GM11168 (cell line): ENCODE results near the gene COL12A1.
"Not testable (repeated sequence)": the region's sequence is repeated elsewhere in the genome, so short reads cannot be mapped to it uniquely, and the experiment has no call there.

Experiments used
- in situ Hi-C: fragments of 300-500 bp; cut with MboI; formaldehyde crosslinking; loops from one replicate; pipeline ENCODE4 v1.12.0; 2022; ENCODE audit warnings: low sequenced_read_pairs; ENCODE audit not compliant: unreplicated experiment

COL12A1 gene

DNA sequence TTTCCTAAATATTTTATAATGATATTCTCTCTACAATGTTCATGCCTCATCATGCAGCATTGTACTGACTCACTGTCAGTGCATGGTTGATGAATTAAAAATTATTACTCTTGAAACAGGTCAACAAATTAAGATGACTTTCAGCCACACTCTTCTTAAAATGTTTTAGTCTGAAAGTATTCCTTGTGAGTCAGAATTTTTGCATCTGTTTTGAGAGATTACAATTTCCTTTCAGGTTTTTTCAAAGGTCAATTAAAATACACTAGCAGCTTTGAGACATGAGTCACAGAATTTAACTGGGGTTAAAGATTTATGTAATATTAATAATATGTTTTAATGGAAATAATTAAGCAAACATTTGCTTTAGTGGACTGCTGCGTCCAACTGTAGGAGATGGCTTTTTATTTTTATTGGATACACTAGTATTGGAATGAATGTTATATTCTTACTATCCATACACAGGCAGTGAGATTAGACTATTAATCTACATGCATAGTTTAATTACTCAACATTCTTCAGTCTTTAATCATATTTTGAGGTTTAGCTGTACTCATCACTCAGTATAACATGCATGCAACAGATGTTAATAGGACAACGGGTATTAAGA, 9.7 kb downstream of the COL12A1 start:
- in situ Hi-C loops: no loop called here

DNA sequence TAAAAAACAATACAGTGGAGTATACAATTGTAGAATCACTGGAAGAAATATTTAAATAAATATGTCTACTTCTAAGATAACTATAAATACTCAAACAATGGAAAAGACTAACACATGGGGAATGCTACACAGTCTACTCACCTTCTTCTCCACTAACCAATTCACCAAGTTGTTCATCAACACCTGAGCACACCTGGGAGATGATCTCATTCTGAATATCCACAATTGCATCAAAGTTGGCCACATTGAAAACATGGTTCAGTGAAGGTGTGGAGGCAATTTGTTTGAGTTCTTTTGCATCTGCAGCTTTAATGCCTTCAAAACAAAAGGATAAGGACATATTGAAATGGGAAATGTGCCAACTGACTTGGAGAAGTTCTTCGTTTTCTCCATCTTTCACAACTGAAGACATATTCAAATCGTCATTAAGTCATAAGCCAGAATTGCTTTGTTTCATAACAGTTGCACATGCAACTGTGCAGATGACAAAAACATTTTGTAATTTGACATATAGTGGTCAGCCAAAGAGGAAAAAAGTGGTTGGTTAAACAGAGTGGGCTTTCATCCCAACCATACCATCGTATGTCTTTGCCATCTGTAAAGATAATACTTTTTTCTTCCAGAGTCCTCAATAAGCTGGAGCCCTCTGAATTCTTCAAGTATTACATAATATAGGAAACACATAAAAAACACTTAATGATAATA, 17.5 kb downstream of the COL12A1 start:
- in situ Hi-C loops: no loop called here

DNA sequence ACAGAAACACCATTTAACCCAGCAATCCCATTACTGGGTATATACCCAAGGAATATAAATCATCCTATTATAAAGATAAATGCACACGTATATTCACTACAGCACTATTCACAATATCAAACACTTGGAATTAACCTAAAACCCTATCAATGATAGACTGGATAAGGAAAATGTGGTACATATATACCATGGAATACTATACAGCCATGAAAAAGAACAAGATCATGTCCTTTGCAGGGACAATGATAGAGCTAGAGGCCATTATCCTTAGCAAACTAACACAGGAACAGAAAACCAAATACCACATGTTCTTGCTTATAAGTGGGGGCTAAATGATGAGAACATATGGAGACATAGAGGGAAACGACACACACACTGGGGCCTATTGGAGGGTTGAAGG, 19.3 kb downstream of the COL12A1 start:
- in situ Hi-C loops: not testable (repeated sequence)

DNA sequence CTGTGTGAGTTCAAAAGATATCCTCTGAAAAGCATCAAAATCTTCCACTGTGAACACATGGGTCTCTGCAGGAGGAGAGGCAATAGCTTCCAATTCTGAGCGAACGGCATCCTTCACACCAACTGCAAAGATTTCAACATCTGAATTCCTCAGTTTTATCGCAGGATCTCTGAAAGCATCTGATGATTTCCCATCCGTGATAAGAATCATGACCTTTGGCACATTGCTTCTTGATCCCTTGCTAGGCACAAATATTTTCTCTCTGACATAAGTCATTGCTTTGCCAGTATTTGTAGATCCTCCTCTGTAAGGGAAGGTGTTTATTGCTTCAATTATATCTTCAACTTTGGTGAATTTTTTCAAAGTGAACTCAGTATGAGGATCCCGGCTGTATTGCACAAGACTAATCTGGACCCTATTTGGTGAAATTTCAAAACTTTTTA, 22.7 kb downstream of the COL12A1 start:
- in situ Hi-C loops: no loop called here

DNA sequence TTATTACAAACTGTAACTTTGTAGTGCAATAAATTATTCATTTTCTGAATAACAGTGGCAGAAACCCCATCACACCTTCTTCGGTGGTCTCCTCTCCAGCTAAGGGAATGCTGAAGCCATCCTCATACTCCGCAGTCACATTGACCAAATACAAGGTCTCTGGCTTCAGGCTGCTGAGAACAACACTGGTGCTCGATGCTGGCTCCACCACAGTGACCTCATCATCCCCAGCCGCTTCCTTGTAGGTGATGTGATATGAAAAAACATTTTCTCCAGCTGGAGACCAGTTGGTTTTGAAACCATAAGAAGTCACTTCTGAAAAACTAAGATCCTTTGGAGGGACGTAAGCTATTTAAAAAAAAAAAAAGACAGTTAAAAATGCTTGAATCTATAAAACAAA, 25.0 kb downstream of the COL12A1 start:
- in situ Hi-C loops: no loop called here

DNA sequence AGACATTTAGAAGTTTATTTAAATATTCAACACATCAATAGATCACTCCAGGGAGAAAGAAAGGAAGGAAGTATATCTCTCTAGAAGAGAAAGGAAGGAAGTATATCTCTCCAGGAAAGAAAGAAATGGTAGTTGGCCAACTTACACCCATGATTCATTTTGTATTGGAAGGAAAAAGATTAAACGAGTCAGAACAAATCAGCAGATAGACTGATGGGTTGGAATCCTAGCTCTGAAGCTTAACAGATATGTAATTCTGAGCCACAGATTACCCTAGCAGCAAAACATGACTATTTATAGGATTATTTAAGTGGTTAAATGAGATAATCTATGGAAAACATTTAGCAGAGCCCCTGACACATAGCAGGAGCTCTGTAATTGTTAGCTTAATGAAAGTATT, 27.1 kb downstream of the COL12A1 start:
- in situ Hi-C loops: no loop called here

DNA sequence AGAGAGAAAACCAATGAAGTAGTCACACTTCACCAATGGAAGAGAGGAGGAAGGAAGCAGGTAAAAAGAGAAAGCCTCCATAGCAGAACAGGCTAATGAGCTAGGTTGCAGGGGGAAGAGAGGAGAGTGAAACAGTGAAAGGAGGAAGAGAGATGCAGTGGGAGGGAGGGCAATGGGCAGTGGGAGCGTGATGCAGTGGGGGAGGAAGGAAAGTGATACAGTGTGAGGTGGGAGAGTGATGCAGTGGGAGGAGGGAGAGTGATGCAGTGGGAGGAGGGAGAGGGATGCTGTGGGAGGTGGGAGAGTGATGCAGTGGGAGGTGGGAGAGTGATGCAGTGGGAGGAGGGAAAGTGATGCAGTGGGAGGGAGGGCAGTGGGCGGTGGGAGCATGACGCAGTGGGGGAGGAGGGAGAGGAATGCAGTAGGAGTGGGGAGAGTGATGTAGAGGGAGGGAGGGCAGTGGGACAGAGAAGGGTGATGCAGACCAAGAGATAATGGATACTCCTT, 29.7 kb downstream of the COL12A1 start:
- in situ Hi-C loops: no loop called here

DNA sequence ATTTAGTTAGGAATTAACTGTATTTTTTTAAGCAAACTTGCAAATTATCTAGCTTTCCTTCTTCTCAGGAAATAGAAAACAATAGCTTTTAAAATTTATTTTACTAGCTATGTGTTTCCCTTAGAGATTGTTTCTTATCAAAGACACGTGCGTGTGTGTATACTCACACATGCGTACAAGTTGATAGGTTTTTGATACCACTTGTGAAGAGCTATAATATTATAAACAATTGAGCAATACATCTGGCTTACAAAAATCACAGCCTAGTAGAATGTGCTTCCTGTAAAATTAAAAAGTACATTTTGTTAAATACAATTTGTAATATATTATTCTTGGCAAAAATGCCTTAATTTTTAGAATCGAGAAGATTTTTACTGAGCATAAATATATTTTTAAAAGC, 33.9 kb downstream of the COL12A1 start:
- in situ Hi-C loops: no loop called here

DNA sequence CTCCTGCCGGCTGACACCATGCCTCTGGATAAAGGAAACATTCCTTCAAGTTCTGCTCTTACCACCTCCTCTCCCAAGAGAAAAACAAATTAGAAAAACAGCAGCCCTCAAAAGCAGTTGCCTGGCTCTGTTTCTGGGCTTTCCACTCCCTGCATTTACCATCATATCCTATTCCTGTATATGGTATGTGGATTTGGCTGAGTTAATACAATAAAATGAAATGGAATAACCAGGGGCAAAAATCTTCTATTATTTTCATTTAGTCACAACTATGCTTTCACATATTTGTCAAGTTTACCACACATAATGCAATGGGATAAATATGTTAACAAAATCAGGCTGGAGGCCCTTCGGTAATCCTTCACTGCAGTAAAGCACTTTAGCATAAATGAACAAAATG, 34.3 kb downstream of the COL12A1 start:
- in situ Hi-C loops: no loop called here

DNA sequence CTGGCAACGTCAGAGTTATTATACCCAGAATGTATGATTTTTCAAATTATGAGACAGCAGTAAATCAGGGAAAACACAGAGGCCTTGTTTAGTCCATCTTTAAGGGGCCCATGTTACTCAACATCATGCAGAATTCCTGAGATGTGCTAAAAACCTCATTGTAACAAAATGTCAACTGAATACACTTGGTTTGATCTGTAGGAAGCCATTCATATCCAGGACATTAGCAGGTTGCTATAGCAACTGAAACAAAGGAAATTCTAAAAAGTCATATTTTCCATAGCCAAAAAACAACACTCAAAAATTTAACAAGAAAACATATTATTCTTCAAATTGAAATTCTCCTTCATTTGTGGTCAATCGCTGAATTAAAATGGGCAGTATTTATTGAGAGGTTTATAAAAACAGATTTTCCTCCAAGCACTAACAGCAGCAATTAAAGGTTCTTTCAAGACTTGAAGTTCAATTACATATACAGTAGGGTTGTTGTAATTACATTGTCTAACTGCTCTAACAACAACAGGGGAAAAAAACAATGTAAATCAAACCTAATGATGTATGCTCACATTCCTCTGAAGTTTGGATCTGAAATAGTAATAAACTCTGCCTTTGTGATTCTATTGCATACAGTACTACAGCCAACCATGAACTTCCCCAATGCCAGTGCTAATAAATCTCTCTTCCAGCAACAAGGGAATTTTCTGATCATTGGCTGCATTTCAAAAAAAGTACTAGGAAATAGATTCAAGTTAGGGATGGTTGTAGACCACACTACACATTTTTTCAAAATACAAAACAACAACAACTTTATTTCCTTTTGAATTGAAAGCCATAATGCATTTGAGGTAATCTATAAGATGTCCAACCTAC, 34.9 kb downstream of the COL12A1 start:
- in situ Hi-C loops: no loop called here

DNA sequence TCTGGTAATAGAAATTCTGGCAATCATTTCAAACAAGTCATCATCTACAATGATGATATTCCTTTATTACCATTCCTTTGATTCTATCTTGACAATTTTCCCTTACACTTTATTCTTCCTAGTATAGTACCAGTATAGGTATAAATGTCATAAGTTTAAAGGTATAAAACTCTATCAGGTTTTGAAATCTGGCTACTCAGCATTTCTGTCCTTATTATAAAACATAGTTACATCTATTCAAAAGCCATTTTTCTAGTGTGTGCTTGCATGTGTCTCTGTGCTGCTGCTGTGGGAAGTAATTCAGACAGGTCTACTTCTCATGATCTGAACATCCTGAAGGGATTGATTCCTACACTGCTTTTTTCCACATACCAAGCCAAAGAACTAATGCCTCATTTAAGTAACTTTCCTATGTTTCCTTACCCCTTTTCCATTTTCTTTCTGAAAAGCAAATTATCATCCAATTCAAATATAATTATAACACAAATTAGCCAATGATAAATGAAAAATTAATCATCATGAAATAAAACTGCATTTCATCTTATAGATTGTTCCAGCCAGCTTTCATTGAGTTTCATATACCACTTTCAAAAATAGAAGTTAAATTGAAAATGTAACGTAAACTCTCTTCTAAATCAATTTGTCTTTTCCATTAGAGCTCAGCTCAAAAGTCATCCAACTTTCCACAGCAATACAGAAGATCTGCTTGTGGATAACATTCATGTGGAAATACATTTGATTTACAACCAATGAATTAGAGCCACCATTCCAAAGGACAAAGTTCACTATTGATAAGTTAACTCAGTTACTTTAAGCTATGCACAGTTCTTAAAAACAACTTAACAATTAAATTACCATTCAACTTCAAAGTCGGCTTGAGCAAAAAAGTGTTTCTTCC, 35.9 kb downstream of the COL12A1 start:
- in situ Hi-C loops: no loop called here

DNA sequence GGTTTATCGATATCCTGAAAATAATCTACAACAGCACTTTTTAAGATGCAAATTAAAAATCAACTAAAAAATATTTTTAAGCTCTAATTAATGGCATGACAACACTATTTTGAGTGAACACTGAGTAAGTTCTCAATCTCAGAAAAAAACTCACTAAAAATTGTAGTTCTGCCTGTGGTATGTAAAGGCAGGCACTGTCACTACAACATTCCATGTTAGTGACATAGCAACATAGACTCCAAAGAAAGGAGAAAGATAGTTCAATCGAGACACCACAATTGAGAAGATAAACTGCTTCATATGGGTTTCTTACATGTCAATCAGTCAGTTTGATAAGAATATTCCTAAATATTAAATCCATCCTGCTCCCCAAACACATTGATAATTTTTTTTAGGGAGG, 38.0 kb downstream of the COL12A1 start:
- in situ Hi-C loops: no loop called here

DNA sequence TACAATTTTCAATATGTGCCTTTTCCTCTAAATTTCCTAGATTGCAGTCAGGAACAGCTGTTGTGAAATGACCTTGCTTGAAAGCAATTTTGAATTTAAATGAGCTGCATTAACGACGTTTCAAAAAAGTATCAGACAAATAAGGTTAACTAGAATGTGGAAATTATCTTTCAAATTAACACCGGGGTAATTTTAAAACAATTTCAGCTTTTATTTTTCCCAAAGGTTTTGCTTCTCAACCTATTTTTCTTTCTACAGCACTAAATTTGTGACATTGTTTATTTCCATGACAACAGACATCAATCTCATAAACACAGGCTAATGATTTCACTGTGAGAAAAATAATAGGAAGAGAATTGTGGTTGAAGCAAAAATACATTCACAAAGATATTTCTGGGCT, 38.5 kb downstream of the COL12A1 start:
- in situ Hi-C loops: no loop called here

DNA sequence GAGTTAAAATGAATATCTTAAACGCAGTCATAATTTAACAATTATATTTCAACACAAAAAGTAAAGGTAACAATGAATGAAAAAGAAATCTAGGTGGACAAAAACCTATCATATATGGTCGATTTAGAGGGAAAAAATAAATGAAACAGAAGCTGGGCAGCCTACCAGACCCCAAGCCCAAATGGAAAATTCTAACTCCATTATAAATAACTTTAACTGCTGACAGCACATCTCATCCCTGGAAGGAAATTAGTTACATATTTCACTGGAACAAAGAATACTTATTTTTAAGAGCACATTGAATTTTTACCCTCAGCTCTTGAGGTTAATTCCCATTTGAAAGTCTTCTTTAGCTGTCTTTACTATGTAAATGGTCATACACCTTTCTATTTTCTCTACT, 39.1 kb downstream of the COL12A1 start:
- in situ Hi-C loops: no loop called here

DNA sequence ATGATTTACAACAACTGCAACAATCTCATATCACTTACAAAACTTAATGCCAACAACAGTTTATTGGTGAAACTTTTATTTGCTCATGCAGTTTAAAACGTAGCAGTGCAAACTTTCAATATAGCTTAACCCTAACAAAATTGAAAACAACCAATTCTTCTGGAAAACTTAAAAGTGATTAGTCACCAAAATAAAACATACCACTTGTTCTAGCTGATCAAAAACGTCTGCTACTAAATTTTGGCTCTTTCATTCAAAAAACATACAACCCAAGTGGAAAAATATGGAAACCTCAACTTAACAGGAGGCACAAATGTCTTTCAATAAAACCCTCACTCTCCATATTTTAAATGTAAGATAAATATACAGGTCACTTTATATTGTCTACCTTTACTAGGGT, 39.6 kb downstream of the COL12A1 start:
- in situ Hi-C loops: no loop called here

DNA sequence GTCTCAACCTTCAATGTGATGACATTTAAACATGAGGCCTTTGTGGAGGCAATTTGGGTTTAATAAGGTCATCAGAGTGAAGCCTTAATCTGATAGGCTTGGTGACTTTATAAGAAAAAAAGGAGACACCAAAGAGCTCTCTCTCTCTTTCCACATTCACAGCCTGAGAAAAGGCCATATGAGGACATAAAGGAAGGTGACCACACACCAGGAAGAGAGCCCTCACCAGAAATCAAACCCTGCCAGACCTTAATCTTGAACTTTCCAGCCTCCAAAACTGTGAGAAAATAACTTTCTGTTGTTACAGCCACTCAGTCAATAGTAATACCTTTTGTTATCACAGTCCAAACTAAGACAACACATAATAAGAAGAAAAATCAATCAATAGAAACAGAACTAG, 47.7 kb downstream of the COL12A1 start:
- in situ Hi-C loops: no loop called here

DNA sequence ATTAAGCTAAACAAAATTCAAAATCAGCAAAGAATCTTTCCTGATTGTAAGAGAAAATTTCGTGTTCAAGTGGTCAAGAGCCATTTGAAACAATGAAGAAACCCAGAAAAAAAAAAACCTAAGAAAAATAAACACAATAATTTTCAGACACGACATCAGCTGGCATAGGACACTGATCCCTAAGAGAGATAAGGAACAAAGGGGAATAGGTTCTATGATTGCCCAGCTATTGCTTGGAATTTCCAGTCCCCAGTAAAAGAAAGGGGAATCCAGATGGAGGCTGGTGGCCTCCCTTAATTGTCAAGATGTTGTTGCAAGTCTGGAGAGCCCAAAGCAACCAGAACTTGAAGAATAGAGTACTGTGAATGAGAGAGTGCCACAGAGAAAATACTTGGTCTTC, 48.5 kb downstream of the COL12A1 start:
- in situ Hi-C loops: no loop called here

DNA sequence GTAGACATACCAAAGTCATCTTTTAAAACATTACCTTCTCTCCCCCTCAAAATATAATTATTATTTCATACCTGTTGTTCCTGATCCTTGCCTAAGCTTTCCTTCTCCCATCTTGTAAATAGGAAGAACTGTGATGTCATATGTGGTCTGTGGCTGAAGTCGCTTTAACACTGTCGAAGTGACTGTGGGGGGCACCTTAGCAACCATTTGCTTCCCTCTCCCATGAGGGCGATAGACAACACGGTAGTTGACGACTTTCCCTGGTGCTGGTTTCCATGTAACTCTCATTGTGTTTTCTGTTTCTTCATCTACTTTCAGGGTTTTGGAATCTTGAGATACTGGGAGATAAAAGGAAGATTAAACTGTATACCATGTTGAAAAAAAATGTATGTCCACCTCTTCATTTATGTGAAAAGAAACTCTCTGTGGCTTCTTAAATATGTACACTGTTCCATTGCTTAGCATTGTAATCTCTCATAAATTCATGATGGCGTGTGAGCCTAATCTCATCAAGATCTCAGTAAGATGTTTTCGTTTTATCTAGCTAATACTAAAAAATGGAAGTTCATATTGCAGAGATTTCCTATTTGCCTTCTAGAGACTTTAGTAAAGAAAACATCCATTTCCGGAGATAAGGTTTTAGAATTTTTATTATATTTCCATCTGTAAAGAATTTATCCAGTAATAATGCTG, 49.5 kb downstream of the COL12A1 start:
- in situ Hi-C loops: no loop called here

DNA sequence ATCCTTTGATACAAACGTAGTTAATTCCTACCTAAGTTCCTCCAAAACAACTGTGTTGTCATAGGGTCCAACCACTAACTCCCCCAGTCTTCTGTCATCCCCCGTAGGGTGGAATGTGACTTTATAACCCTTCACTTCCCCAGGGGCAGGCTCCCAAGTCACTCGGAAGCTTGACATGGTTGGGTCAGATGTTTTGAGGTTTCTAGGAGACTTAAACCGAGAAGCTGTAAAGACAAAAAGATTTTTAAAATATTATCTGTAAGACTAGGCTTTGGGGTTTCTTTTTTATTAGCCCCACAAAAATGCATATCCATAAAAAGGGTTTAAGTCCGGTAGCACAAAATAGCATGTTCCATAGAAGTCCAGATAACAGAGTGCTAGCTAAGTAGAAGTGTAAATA, 50.2 kb downstream of the COL12A1 start:
- in situ Hi-C loops: no loop called here

DNA sequence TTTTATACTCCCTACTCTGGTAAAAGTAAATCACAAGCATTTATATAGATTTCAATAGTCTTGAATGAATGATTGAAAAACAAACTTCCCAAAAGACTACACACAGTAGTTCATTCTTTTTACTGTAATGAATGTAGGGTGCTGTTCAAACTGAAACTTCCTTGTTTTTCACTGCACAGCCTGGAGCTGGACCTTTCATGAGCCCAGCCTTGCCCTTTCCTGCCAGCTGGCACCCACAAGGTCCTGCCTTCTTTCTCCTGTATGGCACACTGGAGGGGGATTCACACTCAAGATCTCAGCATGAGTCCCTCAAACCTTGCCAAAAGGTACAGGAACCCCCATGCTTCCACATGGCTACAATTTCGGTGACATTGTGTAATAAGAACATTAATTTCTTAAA, 50.9 kb downstream of the COL12A1 start:
- in situ Hi-C loops: no loop called here
